Stimulated activated effector memory CD8-positive, alpha-beta T cell treated with anti-CD3 and anti-CD28 coated beads, Interleukin-12 subunit alpha, Interleukin-12 subunit beta, amount 100 ng/mL, for 72 hours (primary cell): ENCODE data around the gene DSC3.
"Not testable (repeated sequence)": the region's sequence is repeated elsewhere in the genome, so short reads cannot be mapped to it uniquely, and the experiment has no call there.

ENCODE experiments used
- ATAC-seq: fragments of 150-1000 bp; cut with Tn5 transposase; 2 replicates; pipeline ENCODE4 v1.10.0; 2021
- DNase-seq, 2 donors: peaks; one replicate each; pipeline ENCODE4 v3.0.0; 2021 to 2022; ENCODE audit warnings: low spot score in 2 of 2
- H3K27ac Mint-ChIP-seq: one replicate; pipeline ENCODE4 v1.8.0; 2022; ENCODE audit warnings: mild to moderate bottlenecking, mixed read lengths
- H3K36me3 Mint-ChIP-seq: one replicate; pipeline ENCODE4 v1.8.0; 2022; ENCODE audit warnings: mild to moderate bottlenecking, mixed read lengths
- H3K4me1 Mint-ChIP-seq: one replicate; pipeline ENCODE4 v1.8.0; 2022; ENCODE audit warnings: mixed read lengths
- H3K4me3 Mint-ChIP-seq: one replicate; pipeline ENCODE4 v1.8.0; 2022; ENCODE audit warnings: mild to moderate bottlenecking, mixed read lengths
- H3K9me3 Mint-ChIP-seq: one replicate; pipeline ENCODE4 v1.8.0; 2022; ENCODE audit warnings: mixed read lengths

The DSC3 gene

DNA sequence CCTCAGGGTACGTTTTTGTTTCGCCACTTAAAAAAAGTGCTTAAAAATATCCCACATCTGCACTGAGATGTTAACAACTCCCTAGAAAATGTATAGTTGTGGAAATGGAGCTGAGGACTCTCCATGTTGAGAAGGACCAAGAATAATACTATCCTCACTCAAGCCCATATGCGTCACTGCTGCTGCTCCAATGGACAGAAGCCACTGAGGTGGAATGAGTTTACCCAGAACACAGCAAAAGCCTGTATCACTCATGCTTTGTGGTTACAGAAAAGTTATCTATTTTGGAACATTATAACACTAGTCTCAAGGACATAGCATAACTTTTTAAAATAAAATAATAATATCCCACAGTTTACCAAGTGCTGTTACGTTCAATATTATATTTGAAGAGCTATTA lies 31.9 kb downstream of the DSC3 start:
- Mint-ChIP-seq H3K4me3 (no peak overlapping the region), H3K9me3 (peaks cover 4% of the 10 kb centered on the region), H3K27ac (no peak overlapping the region), H3K4me1 (no peaks in the 10 kb centered on the region), H3K36me3 (no peaks in the 10 kb centered on the region)
- ATAC-seq = no peak
- no peak for DNase-seq

DNA sequence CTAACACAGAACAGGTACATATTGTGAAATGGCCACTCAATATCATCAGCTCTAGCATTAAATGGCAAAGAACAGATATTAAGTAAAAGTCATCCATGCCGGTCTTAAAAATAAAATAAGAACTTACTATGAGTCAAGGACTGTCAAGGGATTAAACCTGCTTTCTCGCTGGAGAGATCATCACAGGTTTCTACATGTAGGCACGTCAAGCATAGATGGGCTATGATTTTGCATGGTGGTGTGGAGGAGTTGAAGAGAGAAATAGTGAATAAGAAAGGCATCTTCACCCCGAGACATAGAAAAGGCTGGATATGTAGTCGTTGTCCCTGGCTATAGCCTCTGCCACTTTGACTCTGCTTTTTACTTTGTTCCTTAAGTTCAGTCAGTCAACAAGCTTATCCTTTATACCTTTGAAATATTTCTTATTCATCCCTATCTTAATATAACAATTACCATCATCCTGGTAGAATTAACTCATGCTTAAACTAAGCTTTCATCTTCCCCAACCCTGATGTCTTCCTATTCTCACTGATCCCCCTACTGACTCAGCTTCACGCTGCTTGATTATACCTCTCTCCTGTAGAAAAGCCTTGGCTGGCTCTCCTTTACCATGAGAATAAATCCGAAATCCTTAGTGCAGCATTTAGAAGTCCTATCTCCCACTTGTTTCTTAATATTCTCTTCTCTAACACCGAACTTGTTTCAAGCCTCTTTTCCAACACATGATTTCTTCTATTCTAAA lies 42.5 kb downstream of the DSC3 start:
- no peak overlapping the region for H3K27ac Mint-ChIP-seq
- H3K36me3 Mint-ChIP-seq = no peaks in the 10 kb centered on the region
- H3K4me3 Mint-ChIP-seq = no peak overlapping the region
- no peaks in the 10 kb centered on the region for H3K4me1 Mint-ChIP-seq
- H3K9me3 Mint-ChIP-seq = peaks cover 21% of the 10 kb centered on the region
- ATAC-seq = no peak
- DNase-seq = no peak

DNA sequence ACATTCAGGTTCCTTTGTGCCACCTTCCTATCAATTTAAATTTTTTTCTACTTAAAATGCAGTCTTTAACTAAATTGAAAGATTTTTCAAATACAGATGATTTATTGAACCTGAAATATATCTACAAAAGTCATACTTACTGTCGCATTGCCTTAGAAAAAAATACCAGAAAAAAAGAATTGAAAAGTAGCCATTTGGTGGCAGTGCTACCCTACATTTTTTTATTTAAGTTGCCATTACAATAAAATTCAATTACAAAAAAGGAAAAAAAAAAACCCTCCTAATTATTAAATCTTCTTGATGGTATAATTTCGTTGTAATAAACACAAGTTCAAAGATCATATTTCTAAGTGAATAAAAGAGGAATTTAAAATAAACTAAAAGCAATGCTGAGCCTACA lies 43.4 kb downstream of the DSC3 start:
- H3K4me1 Mint-ChIP-seq = no peaks in the 10 kb centered on the region
- no peak overlapping the region for H3K27ac Mint-ChIP-seq
- no peak overlapping the region for H3K4me3 Mint-ChIP-seq
- H3K36me3 Mint-ChIP-seq = no peaks in the 10 kb centered on the region
- peaks cover 23% of the 10 kb centered on the region for H3K9me3 Mint-ChIP-seq
- DNase-seq (no peak), ATAC-seq (no peak)

DNA sequence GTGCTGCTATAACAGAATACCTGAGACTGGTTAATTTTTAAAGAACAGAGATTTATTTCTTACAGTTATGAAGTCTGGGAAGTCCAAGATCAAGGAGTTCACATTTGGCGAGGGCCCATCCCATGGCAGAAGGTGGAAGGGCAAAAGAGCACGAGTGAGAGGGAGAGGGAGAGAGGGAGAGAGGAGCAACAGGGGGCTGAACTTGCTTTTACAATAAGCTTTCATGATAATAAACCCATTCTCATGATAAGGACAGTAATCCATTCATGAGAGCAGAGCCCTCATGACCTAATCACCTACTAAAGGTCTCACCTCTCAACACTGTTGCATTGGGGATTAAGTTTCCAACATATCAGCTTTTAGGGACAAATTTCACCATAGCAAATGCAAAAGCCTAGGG lies 45.3 kb downstream of the DSC3 start:
- no peaks in the 10 kb centered on the region for H3K36me3 Mint-ChIP-seq
- ATAC-seq (no peak), DNase-seq (no peak)
- H3K27ac Mint-ChIP-seq = no peak overlapping the region
- peaks cover 18% of the 10 kb centered on the region for H3K9me3 Mint-ChIP-seq
- H3K4me1 Mint-ChIP-seq = no peaks in the 10 kb centered on the region
- H3K4me3 Mint-ChIP-seq = no peak overlapping the region

DNA sequence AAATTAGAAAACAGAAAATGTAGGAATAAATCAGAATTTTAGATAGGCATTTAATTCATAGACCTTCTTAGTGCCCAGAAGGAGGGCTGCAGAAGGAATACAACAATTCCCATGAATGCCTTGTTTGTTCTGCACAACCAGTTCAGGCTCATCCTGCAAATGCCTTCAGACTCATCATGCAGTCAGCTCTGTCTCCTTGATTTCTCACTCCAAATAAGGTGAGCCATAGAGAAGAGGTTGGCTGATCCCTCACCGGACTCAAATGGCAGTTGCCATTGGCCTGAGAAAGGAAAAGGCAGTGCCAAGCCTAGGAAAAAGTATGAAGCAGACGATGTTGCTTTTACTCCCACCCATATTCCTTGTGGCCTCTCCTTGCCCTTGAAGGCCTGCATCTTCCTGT lies 50.3 kb downstream of the DSC3 start:
- no peak for ATAC-seq
- no peak overlapping the region for H3K27ac Mint-ChIP-seq
- H3K9me3 Mint-ChIP-seq = peaks cover 15% of the 10 kb centered on the region
- no peaks in the 10 kb centered on the region for H3K36me3 Mint-ChIP-seq
- H3K4me1 Mint-ChIP-seq = no peaks in the 10 kb centered on the region
- H3K4me3 Mint-ChIP-seq = no peak overlapping the region
- no peak for DNase-seq

DNA sequence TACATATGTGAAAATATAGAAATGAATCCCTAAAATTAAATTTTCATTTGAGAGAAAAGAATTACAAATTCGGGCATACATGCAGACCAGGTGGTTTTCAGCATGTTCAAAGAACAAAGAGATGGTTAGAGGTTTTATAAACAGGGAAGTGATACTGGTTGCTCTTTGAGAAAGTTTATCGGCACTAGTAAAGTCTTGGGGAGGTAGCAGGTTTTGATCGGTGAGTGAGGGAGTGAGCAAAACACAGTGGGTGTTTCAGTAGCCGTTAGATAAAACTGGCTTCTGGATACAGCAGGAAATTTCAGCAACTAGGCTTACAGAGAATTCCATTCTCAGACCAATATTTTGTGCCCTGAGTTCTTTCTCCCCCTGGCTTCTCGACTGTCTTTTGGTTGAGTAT lies 51.1 kb downstream of the DSC3 start:
- H3K27ac Mint-ChIP-seq = no peak overlapping the region
- DNase-seq = no peak
- H3K4me3 Mint-ChIP-seq = no peak overlapping the region
- peaks cover 12% of the 10 kb centered on the region for H3K9me3 Mint-ChIP-seq
- no peak for ATAC-seq
- H3K4me1 Mint-ChIP-seq = no peaks in the 10 kb centered on the region
- H3K36me3 Mint-ChIP-seq = no peaks in the 10 kb centered on the region

DNA sequence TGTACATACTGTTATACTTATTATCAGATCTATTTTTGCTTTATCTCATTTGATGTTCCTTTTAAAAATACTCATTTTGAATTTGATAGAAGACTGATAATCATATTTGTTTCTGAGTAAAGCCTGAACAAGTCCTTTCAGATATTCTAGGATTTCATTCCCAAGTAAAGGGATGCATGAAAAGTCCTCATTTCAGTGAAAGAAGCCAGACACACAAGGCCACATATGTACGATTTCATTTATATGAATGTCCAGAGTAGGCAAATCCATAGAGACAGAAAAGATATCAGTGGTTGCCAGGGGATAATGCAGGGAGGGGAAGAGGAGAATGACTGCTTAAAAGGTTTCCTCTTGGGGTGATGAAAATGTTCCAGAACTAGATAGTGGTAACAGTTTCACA lies 53.4 kb downstream of the DSC3 start:
- ATAC-seq (no peak), DNase-seq (no peak)
- H3K4me3 Mint-ChIP-seq = no peak overlapping the region
- H3K4me1 Mint-ChIP-seq = no peaks in the 10 kb centered on the region
- peaks cover 17% of the 10 kb centered on the region for H3K9me3 Mint-ChIP-seq
- H3K36me3 Mint-ChIP-seq = no peaks in the 10 kb centered on the region
- no peak overlapping the region for H3K27ac Mint-ChIP-seq

DNA sequence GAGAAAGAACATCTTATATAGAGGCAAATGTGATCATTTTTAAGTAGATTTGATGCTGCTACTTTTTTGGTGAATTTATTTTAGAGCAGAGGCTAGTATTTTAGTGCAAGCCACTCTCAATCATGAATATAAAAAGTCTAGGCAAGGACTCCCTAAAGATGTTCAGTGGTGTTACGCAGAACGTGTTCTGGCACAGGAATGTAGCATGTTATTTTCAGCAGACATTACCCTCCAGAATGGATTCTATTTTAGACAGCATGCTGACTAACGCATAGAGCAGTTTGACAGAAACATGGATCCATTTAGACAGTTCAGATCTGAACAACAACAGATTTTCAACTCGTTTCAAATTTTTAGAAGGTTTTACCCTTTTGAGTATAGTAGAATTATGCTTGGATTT lies 54.1 kb downstream of the DSC3 start:
- Mint-ChIP-seq H3K9me3 (peaks cover 17% of the 10 kb centered on the region), H3K27ac (no peak overlapping the region), H3K36me3 (no peaks in the 10 kb centered on the region), H3K4me3 (no peak overlapping the region), H3K4me1 (no peaks in the 10 kb centered on the region)
- ATAC-seq (no peak), DNase-seq (no peak)

DNA sequence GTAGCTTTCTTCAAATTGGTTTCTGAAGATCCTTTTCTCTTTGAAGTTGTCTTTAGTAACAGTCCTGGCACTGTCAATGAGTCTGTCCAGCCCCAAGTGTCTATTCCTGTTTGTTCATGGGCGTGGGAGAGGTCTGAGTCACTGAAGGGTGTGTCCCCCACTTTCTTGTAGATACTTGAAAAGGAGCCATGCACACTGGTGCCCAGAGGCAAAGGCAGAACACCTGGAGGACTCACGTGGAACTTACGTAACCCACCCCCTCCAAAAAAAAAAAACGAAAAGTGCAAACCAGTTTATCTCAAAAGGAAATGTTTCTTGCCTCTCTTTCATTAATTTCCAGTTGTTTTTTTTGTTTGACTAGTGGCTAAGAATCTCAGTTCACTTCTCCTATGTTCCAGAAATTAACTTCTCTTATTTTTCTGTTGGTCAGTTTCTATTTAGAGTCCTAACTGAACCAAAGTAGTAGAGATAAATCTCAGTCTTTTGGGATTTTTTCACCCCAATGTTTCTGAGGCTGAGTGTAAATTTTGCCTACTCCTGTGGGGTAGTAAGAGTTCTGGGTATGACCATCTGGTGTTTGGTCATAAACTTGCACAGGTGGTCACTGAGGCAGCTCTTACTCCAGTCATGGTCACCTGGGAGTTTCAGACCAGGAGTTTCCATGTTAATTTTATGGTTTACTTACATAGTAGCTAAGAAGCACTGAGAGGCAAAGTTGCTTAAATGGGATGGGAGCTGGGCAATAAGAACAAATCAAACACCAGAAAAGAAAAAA lies 54.9 kb downstream of the DSC3 start:
- Mint-ChIP-seq H3K27ac (no peak overlapping the region), H3K9me3 (peaks cover 17% of the 10 kb centered on the region), H3K4me1 (no peaks in the 10 kb centered on the region), H3K36me3 (no peaks in the 10 kb centered on the region), H3K4me3 (no peak overlapping the region)
- ATAC-seq = no peak
- no peak for DNase-seq

DNA sequence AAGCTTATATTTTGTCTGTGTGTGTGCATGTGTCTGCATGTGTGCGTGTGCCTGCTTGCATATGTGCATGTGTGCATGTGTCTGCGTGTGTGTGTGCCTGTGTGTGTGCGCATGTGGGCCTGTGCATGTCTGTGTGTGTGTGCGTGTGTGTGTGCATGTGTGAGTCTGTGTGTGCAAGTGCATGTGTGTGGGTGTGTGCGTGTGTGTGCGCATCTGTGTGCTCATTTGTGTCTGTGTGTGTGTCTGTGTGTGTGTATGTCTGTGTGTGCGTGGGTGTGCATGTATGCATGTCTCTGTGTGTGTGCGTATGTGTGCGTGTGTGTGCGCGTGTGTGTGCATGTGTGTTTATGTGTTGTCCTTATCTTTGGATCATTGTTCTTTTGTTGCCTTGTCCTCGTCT lies 56.8 kb downstream of the DSC3 start:
- Mint-ChIP-seq H3K4me3 (no peak overlapping the region), H3K4me1 (no peaks in the 10 kb centered on the region), H3K36me3 (no peaks in the 10 kb centered on the region), H3K9me3 (peaks cover 14% of the 10 kb centered on the region), H3K27ac (no peak overlapping the region)
- no peak for ATAC-seq
- DNase-seq = no peak

DNA sequence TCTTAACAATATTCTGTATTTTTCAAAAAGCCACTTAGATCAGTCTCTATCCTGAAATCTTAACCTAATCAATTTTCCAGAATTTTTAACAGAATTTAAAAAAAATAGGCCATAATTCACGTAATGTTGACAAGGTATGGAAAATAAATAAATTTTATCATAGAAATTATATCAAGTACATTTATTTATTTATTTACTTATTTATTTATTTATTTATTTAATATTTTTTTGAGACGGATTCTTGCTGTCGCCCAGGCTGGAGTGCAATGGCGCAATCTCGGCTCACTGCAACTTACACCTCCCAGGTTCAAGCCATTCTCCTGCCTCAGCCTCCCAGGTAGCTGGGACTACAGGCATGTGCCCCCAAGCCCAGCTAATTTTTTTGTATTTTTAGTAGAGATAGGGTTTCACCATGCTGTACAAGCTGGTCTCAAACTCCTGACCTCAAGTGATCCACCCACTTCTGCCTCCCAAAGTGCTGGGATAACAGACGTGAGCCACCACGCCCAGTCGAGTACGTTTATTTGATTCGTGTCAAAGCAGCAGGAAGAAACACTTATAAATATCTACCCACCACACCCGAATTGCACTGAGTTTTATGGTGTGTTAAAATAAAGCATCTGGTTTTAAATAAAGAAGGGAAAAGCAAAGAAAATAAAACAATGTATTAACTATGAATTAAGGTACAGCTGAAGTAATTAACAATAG lies 60.1 kb downstream of the DSC3 start:
- no peak overlapping the region for H3K4me3 Mint-ChIP-seq
- H3K4me1 Mint-ChIP-seq = no peaks in the 10 kb centered on the region
- H3K27ac Mint-ChIP-seq = no peak overlapping the region
- ATAC-seq (no peak), DNase-seq (no peak)
- no peaks in the 10 kb centered on the region for H3K36me3 Mint-ChIP-seq
- peaks cover 11% of the 10 kb centered on the region for H3K9me3 Mint-ChIP-seq

DNA sequence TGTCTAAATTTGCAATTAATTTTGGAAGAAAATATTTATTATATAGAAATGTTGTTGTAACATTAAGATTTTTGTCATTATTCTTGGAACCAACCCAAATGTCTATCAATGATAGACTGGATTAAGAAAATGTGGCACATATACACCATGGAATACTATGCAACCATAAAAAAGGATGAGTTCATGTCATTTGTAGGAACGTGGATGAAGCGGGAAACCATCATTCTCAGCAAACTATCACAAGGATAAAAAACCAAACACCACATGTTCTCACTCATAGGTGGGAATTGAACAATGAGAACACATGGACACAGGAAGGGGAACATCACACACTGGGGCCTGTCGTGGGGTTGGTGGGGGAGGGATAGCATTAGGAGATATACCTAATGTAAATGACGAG lies 64.5 kb downstream of the DSC3 start:
- ATAC-seq, H3K36me3 Mint-ChIP-seq, H3K4me1 Mint-ChIP-seq, H3K9me3 Mint-ChIP-seq, H3K27ac Mint-ChIP-seq, DNase-seq, H3K4me3 Mint-ChIP-seq: not testable (repeated sequence)

DNA sequence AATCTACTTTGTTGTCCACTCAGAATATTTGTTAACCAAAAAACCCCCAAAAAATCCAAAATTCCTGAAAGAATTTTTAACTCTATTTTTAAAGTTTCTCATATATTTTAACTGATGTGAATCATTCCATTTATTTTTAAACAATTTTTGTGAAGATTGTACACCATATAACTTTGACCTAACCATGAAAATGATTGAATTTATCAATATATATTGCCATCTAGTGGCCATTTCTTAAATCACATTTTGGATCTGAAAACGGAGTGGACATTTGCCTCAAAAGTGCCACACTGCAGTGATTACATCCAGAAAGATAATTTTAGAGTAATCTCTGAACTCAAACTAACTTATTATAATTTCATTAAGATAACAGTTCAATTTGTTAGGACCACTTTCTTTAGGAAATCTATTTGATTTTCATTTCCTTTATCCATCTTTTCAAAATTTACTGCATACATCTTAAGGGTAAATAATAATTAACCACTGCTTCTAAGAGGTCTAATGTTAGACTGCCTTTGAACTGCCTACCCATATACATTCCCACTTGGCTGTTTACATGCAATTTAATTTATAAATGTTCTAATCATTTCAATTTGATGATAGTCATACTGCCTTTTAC lies 71.1 kb downstream of the DSC3 start:
- H3K4me3 Mint-ChIP-seq = no peak overlapping the region
- peaks cover 3% of the 10 kb centered on the region for H3K9me3 Mint-ChIP-seq
- H3K4me1 Mint-ChIP-seq = no peaks in the 10 kb centered on the region
- DNase-seq = no peak
- ATAC-seq = no peak
- no peaks in the 10 kb centered on the region for H3K36me3 Mint-ChIP-seq
- no peak overlapping the region for H3K27ac Mint-ChIP-seq

DNA sequence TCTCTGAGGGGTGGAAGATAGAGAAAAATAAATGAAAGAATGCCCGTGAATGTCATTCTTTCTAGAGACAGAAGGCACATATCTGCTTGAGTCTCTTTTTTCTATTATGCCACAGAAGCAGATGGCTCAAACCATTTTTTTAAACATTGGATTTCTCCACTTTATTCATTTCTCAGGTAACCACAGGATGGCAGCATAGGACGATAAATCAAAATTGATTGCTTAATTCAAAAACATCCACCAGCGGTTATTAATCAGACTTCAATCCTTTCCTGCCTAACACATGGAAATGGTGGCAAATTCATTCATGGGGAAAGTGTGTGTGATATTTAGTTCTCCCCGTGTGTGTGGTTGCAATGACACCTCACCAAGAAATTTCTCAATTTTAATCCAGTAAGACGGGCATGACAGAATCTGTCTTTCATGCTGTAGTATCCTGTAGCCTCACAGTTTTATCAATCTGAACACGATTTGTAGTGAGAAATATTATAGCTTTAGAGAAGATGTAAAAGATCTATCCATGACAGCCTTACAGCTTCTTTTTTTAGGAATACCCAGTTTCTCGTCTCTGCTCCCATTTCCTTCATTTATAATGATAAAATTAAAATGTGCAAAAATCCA lies 72.2 kb downstream of the DSC3 start:
- Mint-ChIP-seq H3K4me1 (no peaks in the 10 kb centered on the region), H3K9me3 (peaks cover 3% of the 10 kb centered on the region), H3K27ac (no peak overlapping the region), H3K4me3 (no peak overlapping the region), H3K36me3 (no peaks in the 10 kb centered on the region)
- DNase-seq (no peak), ATAC-seq (no peak)

DNA sequence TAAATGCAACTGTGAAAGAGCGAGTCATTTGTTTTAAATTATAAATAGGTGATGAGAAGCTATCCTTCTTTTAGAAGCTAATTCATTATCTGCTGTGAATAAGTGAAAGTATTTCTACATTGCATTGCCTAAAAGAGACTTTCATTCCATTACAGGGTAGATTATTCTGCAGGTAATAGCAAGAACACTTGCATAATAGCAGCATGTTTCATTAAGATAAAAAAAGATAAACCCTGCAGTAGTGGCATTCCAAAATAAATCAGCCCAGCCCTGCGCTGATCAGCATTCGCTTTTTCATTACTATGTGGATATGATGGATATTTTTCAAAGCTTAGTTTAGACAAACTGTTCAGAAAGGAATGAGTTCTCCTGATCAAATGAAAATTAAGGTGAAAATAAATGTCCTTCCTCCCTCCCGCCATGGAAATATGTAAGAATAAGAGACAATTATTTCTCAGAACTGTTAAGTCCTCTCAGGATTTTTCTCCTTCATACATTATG lies 72.8 kb downstream of the DSC3 start:
- Mint-ChIP-seq H3K9me3 (peaks cover 3% of the 10 kb centered on the region), H3K4me3 (no peak overlapping the region), H3K27ac (no peak overlapping the region), H3K36me3 (no peaks in the 10 kb centered on the region), H3K4me1 (no peaks in the 10 kb centered on the region)
- no peak for DNase-seq
- ATAC-seq = no peak
